HFFc6 (cell line): ENCODE data around the gene KLHL15. TPM values are rescaled to one million over a fixed set of nuclear protein-coding genes. Genes with fewer than 3 reads are reported as not detected.
A peak's percentile ranks its signal among the peaks of the same experiment; 100 is the strongest.

Experiments used
- DNase-seq: peaks from one replicate; pipeline ENCODE4 v3.0.0-alpha.2; 2018
- H3K27ac Mint-ChIP-seq: 2 replicates; pipeline ENCODE4 v1.8.0; 2020; ENCODE audit warnings: mild to moderate bottlenecking, mixed read lengths
- H3K27me3 Mint-ChIP-seq: 2 replicates; pipeline ENCODE4 v1.8.0; 2021; ENCODE audit warnings: mild to moderate bottlenecking, moderate library complexity, mixed read lengths; ENCODE audit not compliant: insufficient read depth
- H3K36me3 Mint-ChIP-seq: 2 replicates; pipeline ENCODE4 v1.8.0; 2021; ENCODE audit warnings: low read depth, mixed read lengths
- H3K4me1 Mint-ChIP-seq: 2 replicates; pipeline ENCODE4 v1.8.0; 2020; ENCODE audit warnings: low read depth, mixed read lengths
- H3K4me3 Mint-ChIP-seq: 2 replicates; pipeline ENCODE4 v1.8.0; 2020; ENCODE audit warnings: mild to moderate bottlenecking, moderate library complexity, mixed read lengths
- H3K9me3 Mint-ChIP-seq: 2 replicates; pipeline ENCODE4 v1.8.0; 2020; ENCODE audit warnings: mild to moderate bottlenecking, mixed read lengths
- CTCF ChIP-seq: fragments of 200-600 bp; sonication (generic); IDR thresholded peaks from 2 replicates; pipeline ENCODE4 v1.5.0; 2021; ENCODE audit warnings: antibody characterized with exemption, mild to moderate bottlenecking
- total RNA-seq, 6 experiments: library from RNA; stranded (reverse); fragmentation: NEBNext Ultra II Directional; extraction: Animal tissue kit (Norgen Biotek cat#: 25700); gene quantifications; 2 replicates in 1 of 6; 3 replicates in 5 of 6; pipeline ENCODE4 v1.2.3, GENCODE V29; 2021

KLHL15 gene
- total RNA-seq, 6 experiments from 2014 or later, result 6.6 to 9.0 (median 7.8) TPM

- TF ChIP-seq CTCF, result no peak
- peaks cover 4% of the 10 kb centered on the region; the same call in 1 of the 2 replicates for H3K27me3 Mint-ChIP-seq
Observed at GRCh38 chrX:23959781-23960180, 67.2 kb downstream of the KLHL15 start.

GRCh38 chrX:23954396-23954795 lies 72.6 kb downstream of the KLHL15 start:
- Mint-ChIP-seq H3K36me3 (no peaks in the 10 kb centered on the region), H3K9me3 (no peaks in the 10 kb centered on the region), H3K27ac (no peak overlapping the region)

More at GRCh38 chrX:23959781-23960180, 67.2 kb downstream of the KLHL15 start:
- H3K4me3 Mint-ChIP-seq, result no peak overlapping the region
- no peak overlapping the region for H3K27ac Mint-ChIP-seq
- no peaks in the 10 kb centered on the region for H3K9me3 Mint-ChIP-seq
- no peaks in the 10 kb centered on the region for H3K36me3 Mint-ChIP-seq
- no peak for DNase-seq
- H3K4me1 Mint-ChIP-seq, result no peaks in the 10 kb centered on the region

GRCh38 chrX:23953908-23954269 lies 73.1 kb downstream of the KLHL15 start:
- no peaks in the 10 kb centered on the region for H3K9me3 Mint-ChIP-seq
- peak; percentile 21; the same call in 1 of the 2 replicates for TF ChIP-seq CTCF
- H3K36me3 Mint-ChIP-seq, result no peaks in the 10 kb centered on the region
- no peak overlapping the region for H3K4me3 Mint-ChIP-seq
- H3K27ac Mint-ChIP-seq, result no peak overlapping the region
- peaks cover 7% of the 10 kb centered on the region; the same call in 1 of the 2 replicates for H3K4me1 Mint-ChIP-seq
- no peaks in the 10 kb centered on the region; the same call in 1 of the 2 replicates for H3K27me3 Mint-ChIP-seq
- DNase-seq, result no peak

More at GRCh38 chrX:23954396-23954795, 72.6 kb downstream of the KLHL15 start:
- peaks cover 7% of the 10 kb centered on the region; the same call in 1 of the 2 replicates for H3K4me1 Mint-ChIP-seq
- no peak for TF ChIP-seq CTCF
- DNase-seq, result no peak
- no peaks in the 10 kb centered on the region; the same call in 1 of the 2 replicates for H3K27me3 Mint-ChIP-seq
- no peak overlapping the region for H3K4me3 Mint-ChIP-seq

GRCh38 chrX:23952984-23953907 lies 73.7 kb downstream of the KLHL15 start:
- no peak for DNase-seq
- H3K27ac Mint-ChIP-seq, result no peak overlapping the region
- peak overlapping the region; percentile 72; the same call in 1 of the 2 replicates for H3K4me3 Mint-ChIP-seq
- no peaks in the 10 kb centered on the region for H3K9me3 Mint-ChIP-seq
- no peaks in the 10 kb centered on the region; the same call in 1 of the 2 replicates for H3K27me3 Mint-ChIP-seq
- H3K36me3 Mint-ChIP-seq, result no peaks in the 10 kb centered on the region
- H3K4me1 Mint-ChIP-seq, result peaks cover 7% of the 10 kb centered on the region; the same call in 1 of the 2 replicates
- TF ChIP-seq CTCF, result no peak

GRCh38 chrX:23952391-23952790 lies 74.6 kb downstream of the KLHL15 start:
- peaks cover 3% of the 10 kb centered on the region for H3K27me3 Mint-ChIP-seq
- no peak for TF ChIP-seq CTCF
- no peak for DNase-seq
- H3K4me3 Mint-ChIP-seq, result no peak overlapping the region
- H3K9me3 Mint-ChIP-seq, result no peaks in the 10 kb centered on the region
- no peaks in the 10 kb centered on the region for H3K36me3 Mint-ChIP-seq
- no peak overlapping the region for H3K27ac Mint-ChIP-seq
- H3K4me1 Mint-ChIP-seq, result peaks cover 7% of the 10 kb centered on the region; the same call in 1 of the 2 replicates
